HCT116 (cell line): ENCODE results near the gene ACOT7. TPM values are rescaled to one million over a fixed set of nuclear protein-coding genes. Genes with fewer than 3 reads are reported as not detected.

Experiments
- ATAC-seq: fragments of 200-7000 bp; cut with Tn5 transposase; 2 replicates; pipeline ENCODE4 v1.9.1; 2020; ENCODE audit warnings: mild to moderate bottlenecking, moderate library complexity
- BruUV-seq: library from RNA; stranded (reverse); fragments of 400-500 nt; replicated peaks from 2 replicates; lab custom pipeline; 2021; lab: Mats Ljungman, UMichigan
- CTCF ChIA-PET: fragments of 300-600 bp; sonication (Branson Sonifier 250); formaldehyde crosslinking; loops from one replicate; lab custom pipeline; 2021; ENCODE audit warnings: antibody characterized with exemption; lab: Charles Lee
- POLR2A ChIA-PET: fragments of 300-600, 350-600 bp; sonication (Branson Sonifier 250); formaldehyde crosslinking; loops from one replicate; lab custom pipeline; 2021; ENCODE audit warnings: antibody characterized with exemption; lab: Charles Lee
- RAD21 ChIA-PET, 2 experiments: fragments of 300-600 bp; sonication (Branson Sonifier 250); formaldehyde crosslinking; loops; one replicate each; lab custom pipeline; 2023; ENCODE audit warnings: low total read pairs in 2 of 2; ENCODE audit not compliant: uncharacterized antibody in 2 of 2, unreplicated experiment in 2 of 2, low non-redundant PET in 1 of 2; lab: Charles Lee
- DNase-seq: peaks from one replicate; pipeline ENCODE4 v3.0.0-alpha.2; 2010; ENCODE audit warnings: low read depth, low spot score
- H2AFZ ChIP-seq: fragments of 200-600 bp; shearing (Covaris generic), sonication (generic); 2 replicates; pipeline ENCODE4 v1.6.1; 2017; ENCODE audit warnings: low read depth, mixed run types, mixed read lengths, antibody characterized with exemption, low read length; ENCODE audit not compliant: poor library complexity, severe bottlenecking
- H3K27ac ChIP-seq: 2 replicates; pipeline ENCODE4 v1.5.1; 2012; ENCODE audit warnings: low read depth, low read length
- H3K27me3 ChIP-seq: fragments of 200-600 bp; sonication (generic); 2 replicates; pipeline ENCODE4 v1.6.1; 2016; ENCODE audit warnings: mixed run types, low read length, mixed read lengths; ENCODE audit not compliant: insufficient read depth
- H3K36me3 ChIP-seq, 2 experiments: fragments of 200-500 bp in 1 of 2; fragments of 200-600 bp in 1 of 2; sonication (Bioruptor generic) in 1 of 2; sonication (generic) in 1 of 2; 2 replicates each; pipeline versions ENCODE4 v1.5.1 to v1.6.1; 2014 to 2016; ENCODE audit warnings: low read length in 2 of 2, inconsistent platforms in 1 of 2, mixed read lengths in 1 of 2, mixed run types in 1 of 2; ENCODE audit not compliant: insufficient read depth in 2 of 2, control insufficient read depth in 1 of 2
- H3K4me1 ChIP-seq, 2 experiments: fragments of 200-600 bp in 1 of 2; sonication (generic) in 1 of 2; 2 replicates each; pipeline versions ENCODE4 v1.5.1 to v1.6.1; 2012 to 2017; ENCODE audit warnings: low read length in 2 of 2, inconsistent platforms in 1 of 2, mild to moderate bottlenecking in 1 of 2, mixed read lengths in 1 of 2, mixed run types in 1 of 2, moderate library complexity in 1 of 2; ENCODE audit not compliant: insufficient read depth in 2 of 2, control insufficient read depth in 1 of 2
- H3K4me2 ChIP-seq: fragments of 200-600 bp; sonication (generic); 2 replicates; pipeline ENCODE4 v1.6.1; 2017; ENCODE audit warnings: mixed run types, low read length, mixed read lengths
- H3K4me3 ChIP-seq, 2 experiments: fragments of 200-600 bp in 1 of 2; sonication (generic) in 1 of 2; replicated peaks in 1 of 2; 2 replicates each; pipeline ENCODE4 v1.5.1; 2011 to 2016; ENCODE audit warnings: low read length in 2 of 2, control low read depth in 1 of 2, low read depth in 1 of 2, mild to moderate bottlenecking in 1 of 2, mixed read lengths in 1 of 2, mixed run types in 1 of 2
- H3K79me2 ChIP-seq: fragments of 200-600 bp; sonication (generic); 2 replicates; pipeline ENCODE4 v1.6.1; 2017; ENCODE audit warnings: mild to moderate bottlenecking, mixed run types, low read length, moderate library complexity, mixed read lengths; ENCODE audit not compliant: insufficient read depth
- H3K9ac ChIP-seq: fragments of 200-600 bp; sonication (generic); 2 replicates; pipeline ENCODE4 v1.6.1; 2016; ENCODE audit warnings: low read length, mixed read lengths
- H3K9me2 ChIP-seq: fragments of 200-600 bp; sonication (generic), shearing (Covaris generic); 2 replicates; pipeline ENCODE4 v1.6.1; 2017; ENCODE audit warnings: mixed run types, mild to moderate bottlenecking, moderate library complexity; ENCODE audit not compliant: insufficient read depth
- H3K9me3 ChIP-seq, 2 experiments: fragments of 200-500 bp in 1 of 2; fragments of 200-600 bp in 1 of 2; sonication (Bioruptor generic) in 1 of 2; sonication (generic) in 1 of 2; 2 replicates each; pipeline ENCODE4 v1.6.1; 2014 to 2017; ENCODE audit warnings: low read length in 2 of 2, mixed read lengths in 2 of 2, inconsistent platforms in 1 of 2, low read depth in 1 of 2, mild to moderate bottlenecking in 1 of 2, mixed run types in 1 of 2, moderate library complexity in 1 of 2; ENCODE audit not compliant: control insufficient read depth in 1 of 2, insufficient read depth in 1 of 2
- H4K20me1 ChIP-seq: fragments of 200-600 bp; sonication (generic), shearing (Covaris generic); 2 replicates; pipeline ENCODE4 v1.6.1; 2017; ENCODE audit warnings: mixed run types, mild to moderate bottlenecking, moderate library complexity; ENCODE audit not compliant: insufficient read depth
- EGR1 ChIP-seq: IDR thresholded peaks from 2 replicates; pipeline ENCODE4 v1.6.1; 2012; ENCODE audit warnings: low read depth
- EZH2phosphoT487 ChIP-seq: fragments of 200-600 bp; IDR thresholded peaks from 2 replicates; pipeline ENCODE4 v1.6.1; 2018; ENCODE audit warnings: antibody characterized with exemption, borderline replicate concordance
- JUND ChIP-seq: IDR thresholded peaks from 2 replicates; pipeline ENCODE4 v1.6.1; 2012
- POLR2AphosphoS5 ChIP-seq: IDR thresholded peaks from 2 replicates; pipeline ENCODE4 v1.6.1; 2011; ENCODE audit warnings: mild to moderate bottlenecking, low read depth, low read length, moderate library complexity
- RAD21 ChIP-seq: IDR thresholded peaks from 2 replicates; pipeline ENCODE4 v1.6.1; 2012; ENCODE audit warnings: low read depth, mild to moderate bottlenecking
- REST ChIP-seq: IDR thresholded peaks from 2 replicates; pipeline ENCODE4 v1.6.1; 2012; ENCODE audit warnings: low read depth
- SRF ChIP-seq: IDR thresholded peaks from 2 replicates; pipeline ENCODE4 v1.6.1; 2012; ENCODE audit warnings: low read depth
- intact Hi-C: fragments of 100-400 bp; cut with micrococcal nuclease; formaldehyde crosslinking; loops from 2 replicates; pipeline ENCODE4 v1.10.0; 2022
- total RNA-seq: library from RNA; stranded (reverse); gene quantifications from one replicate; pipeline ENCODE4 v1.2.1, GENCODE V29; 2021; ENCODE audit not compliant: unreplicated experiment

Gene ACOT7
- total RNA-seq, 1 experiment from 2014 or later = 162 TPM

GRCh38 chr1:6222636-6223035 is 170.9 kb downstream of the ACOT7 start:
- H3K9me2 ChIP-seq = no peaks in the 10 kb centered on the region
- H3K9me3 ChIP-seq = no peaks in the 10 kb centered on the region
- no peak for TF ChIP-seq REST
- TF ChIP-seq RAD21 = no peak
- TF ChIP-seq EGR1 = no peak
- no peak for TF ChIP-seq SRF
- TF ChIP-seq EZH2phosphoT487 = no peak
- peak; percentile 9; the same call in 1 of the 2 replicates for TF ChIP-seq POLR2AphosphoS5
- TF ChIP-seq JUND = 0 out of 2 replicates have a peak, but pooled peaks have one; percentile 1
- H3K27me3 ChIP-seq = no peaks in the 10 kb centered on the region
- ChIA-PET POLR2A (interaction anchor here (1.3 kb wide), 2 partner anchors 16 to 18 kb away, joined by 4 to 5 read pairs; partner anchors contain the start of gene RNF207), CTCF (interaction anchor here (6.5 kb wide), 1 partner anchor 17 kb away, joined by 44 read pairs; the partner anchor contains the start of gene RNF207), RAD21 (no interaction called here)
- H3K9ac ChIP-seq = no peak overlapping the region; the same call in 1 of the 2 replicates
- H3K36me3 ChIP-seq = peaks cover 7 to 41% of the 10 kb centered on the region in 2 experiments; a peak in 3 of 4 replicates
- no peaks in the 10 kb centered on the region; the same call in 1 of the 2 replicates for H4K20me1 ChIP-seq
- no TSS peak for BruUV-seq
- peak overlapping the region; percentile 42 for H3K4me2 ChIP-seq
- DNase-seq = no peak
- no peak overlapping the region for H2AFZ ChIP-seq
- ATAC-seq = no peak
- intact Hi-C loops = no loop called here
- H3K4me3 ChIP-seq = no peak overlapping the region
- peaks cover 48% of the 10 kb centered on the region for H3K79me2 ChIP-seq
- peak overlapping the region; percentile 55 for H3K27ac ChIP-seq
- H3K4me1 ChIP-seq = peaks cover 80 to 93% of the 10 kb centered on the region in 2 experiments
